HG02981 (cell line): ENCODE measurements around the gene LYRM4.
"Not testable (repeated sequence)": the region's sequence is repeated elsewhere in the genome, so short reads cannot be mapped to it uniquely, and the experiment has no call there.

Source experiments
- ATAC-seq: cut with Tn5 transposase; IDR thresholded peaks from one replicate; pipeline ENCODE4 v1.9.1; 2021; ENCODE audit warnings: mild to moderate bottlenecking, moderate library complexity; ENCODE audit not compliant: unreplicated experiment

Gene LYRM4

GRCh38 chr6:5084781-5085647, 175.7 kb downstream of the LYRM4 start, which contains the start of gene PPP1R3G:
Gene PPP1R3G, plus strand, starts transcription at chr6:5085341. Its CDS starts 145 bp downstream, at chr6:5085486.
- ATAC-seq = peak; percentile 46

GRCh38 chr6:5084360-5084780, 176.4 kb downstream of the LYRM4 start:
- peak; percentile 17 for ATAC-seq

- ATAC-seq = no peak
These were observed 176.9 kb downstream of the LYRM4 start for GRCh38 chr6:5083813-5084359.

GRCh38 chr6:5083307-5083583, 177.5 kb downstream of the LYRM4 start:
- no peak for ATAC-seq

- ATAC-seq = no peak
These were observed 178.1 kb downstream of the LYRM4 start for GRCh38 chr6:5082487-5083306.

- ATAC-seq = no peak
These were observed 178.8 kb downstream of the LYRM4 start for GRCh38 chr6:5081955-5082354.

GRCh38 chr6:5081182-5081581, 179.6 kb downstream of the LYRM4 start:
- ATAC-seq = no peak

GRCh38 chr6:5080574-5080973, 180.2 kb downstream of the LYRM4 start:
- ATAC-seq = no peak

- ATAC-seq = no peak
These were observed 181.1 kb downstream of the LYRM4 start for GRCh38 chr6:5079692-5080091.

- ATAC-seq = no peak
These were observed 182.6 kb downstream of the LYRM4 start for GRCh38 chr6:5078121-5078669.

GRCh38 chr6:5076931-5077330, 183.8 kb downstream of the LYRM4 start:
- ATAC-seq = no peak

- ATAC-seq = no peak
These were observed 186.8 kb downstream of the LYRM4 start for GRCh38 chr6:5073992-5074391.

GRCh38 chr6:5072440-5072839, 188.3 kb downstream of the LYRM4 start:
- ATAC-seq = no peak

- ATAC-seq = no peak
These were observed 189.5 kb downstream of the LYRM4 start for GRCh38 chr6:5071216-5071615.

- no peak for ATAC-seq
These were observed 192.5 kb downstream of the LYRM4 start for GRCh38 chr6:5068153-5068751.

- no peak for ATAC-seq
These were observed 193.4 kb downstream of the LYRM4 start for GRCh38 chr6:5067305-5067704.

- no peak for ATAC-seq
These were observed 194.2 kb downstream of the LYRM4 start for GRCh38 chr6:5066456-5067093.

GRCh38 chr6:5063617-5064016, 197.1 kb downstream of the LYRM4 start:
- ATAC-seq = no peak

- ATAC-seq = no peak
These were observed 199.6 kb downstream of the LYRM4 start for GRCh38 chr6:5061152-5061551.

- not testable (repeated sequence) for ATAC-seq
These were observed 200.3 kb downstream of the LYRM4 start for GRCh38 chr6:5060439-5060838.
